Parathyroid adenoma (tissue), 2 donors: ENCODE data around the gene PJA1.
A peak's percentile ranks its signal among the peaks of the same experiment; 100 is the strongest.

ENCODE experiments used
- H2AFZ ChIP-seq: fragments of 300-600 bp; sonication (generic); one replicate; pipeline ENCODE4 v1.7.0; 2017; ENCODE audit warnings: antibody characterized with exemption, mild to moderate bottlenecking
- H3K27ac ChIP-seq: fragments of 300-600 bp; sonication (generic); one replicate; pipeline ENCODE4 v1.7.0; 2017
- H3K27me3 ChIP-seq: fragments of 300-600 bp; sonication (generic); one replicate; pipeline ENCODE4 v1.7.0; 2017; ENCODE audit warnings: low read length; ENCODE audit not compliant: control insufficient read depth, insufficient read depth
- H3K36me3 ChIP-seq: fragments of 300-600 bp; sonication (generic); one replicate; pipeline ENCODE4 v1.7.0; 2017; ENCODE audit warnings: low read length; ENCODE audit not compliant: control insufficient read depth, insufficient read depth
- H3K4me1 ChIP-seq: fragments of 300-600 bp; sonication (generic); one replicate; pipeline ENCODE4 v1.7.0; 2017; ENCODE audit warnings: control low read depth
- H3K4me2 ChIP-seq: fragments of 300-600 bp; sonication (generic); one replicate; pipeline ENCODE4 v1.7.0; 2017; ENCODE audit warnings: low read length
- H3K4me3 ChIP-seq: fragments of 300-600 bp; sonication (generic); one replicate; pipeline ENCODE4 v1.7.0; 2017; ENCODE audit warnings: low read depth, low read length
- H3K79me2 ChIP-seq: fragments of 300-600 bp; sonication (generic); one replicate; pipeline ENCODE4 v1.7.0; 2017; ENCODE audit warnings: control low read depth
- H3K9ac ChIP-seq: fragments of 300-600 bp; sonication (generic); one replicate; pipeline ENCODE4 v1.7.0; 2017; ENCODE audit warnings: mild to moderate bottlenecking
- H3K9me3 ChIP-seq: fragments of 300-600 bp; sonication (generic); one replicate; pipeline ENCODE4 v1.7.0; 2017; ENCODE audit warnings: low read length; ENCODE audit not compliant: control insufficient read depth
- CTCF ChIP-seq: fragments of 300-600 bp; sonication (generic); IDR thresholded peaks from one replicate; pipeline ENCODE4 v1.7.0; 2017; ENCODE audit warnings: antibody characterized with exemption, mild to moderate bottlenecking
- donor health status: primary hyperparathyroidism.

Gene PJA1

DNA sequence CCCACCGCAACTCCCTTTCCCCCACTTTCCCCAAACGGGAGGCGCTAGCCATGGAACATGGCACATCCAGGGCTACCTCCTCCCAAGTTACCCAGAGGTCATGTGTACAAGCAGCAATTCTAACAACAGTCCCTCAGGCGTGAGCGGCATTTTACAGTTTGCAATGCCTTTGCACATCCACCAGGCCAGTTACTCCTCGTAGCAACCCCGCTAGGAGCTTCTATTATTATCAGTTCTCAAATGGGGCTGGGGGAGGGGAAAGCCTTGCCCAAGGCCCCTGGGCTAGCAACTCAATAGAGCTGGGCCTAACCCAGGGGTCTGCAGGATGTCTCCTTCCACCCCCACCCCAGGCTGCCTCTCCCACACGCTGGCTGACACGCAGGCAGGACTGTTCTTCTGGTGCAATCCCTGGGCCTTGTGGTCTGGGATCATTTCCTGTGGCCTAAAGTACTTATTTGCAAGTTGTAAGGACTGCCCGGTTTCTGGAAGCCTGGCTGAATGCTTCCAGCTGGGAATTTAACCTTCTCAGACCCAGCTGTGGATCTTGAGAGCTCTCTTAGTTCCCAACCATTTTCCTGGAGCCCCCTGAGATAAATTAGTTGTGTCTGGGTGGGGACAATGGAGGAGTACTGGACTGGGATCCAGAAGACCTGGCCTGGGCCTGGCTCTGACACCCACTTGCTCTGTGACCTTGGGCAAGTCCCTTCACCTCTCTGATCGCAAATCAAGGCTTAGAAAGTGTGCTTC, 27.7 kb downstream of the PJA1 start:
- H3K4me3 ChIP-seq: no peak overlapping the region
- no peaks in the 10 kb centered on the region for H3K27me3 ChIP-seq
- TF ChIP-seq CTCF: no peak
- no peak overlapping the region for H3K4me2 ChIP-seq
- H3K4me1 ChIP-seq: peaks cover 23% of the 10 kb centered on the region
- no peak overlapping the region for H3K9ac ChIP-seq
- no peaks in the 10 kb centered on the region for H3K79me2 ChIP-seq
- H2AFZ ChIP-seq: peak overlapping the region; percentile 44
- H3K36me3 ChIP-seq: no peaks in the 10 kb centered on the region
- H3K27ac ChIP-seq: peak overlapping the region; percentile 42
- no peaks in the 10 kb centered on the region for H3K9me3 ChIP-seq

GRCh38 chrX:69136546-69137331, 28.5 kb downstream of the PJA1 start:
- Histone ChIP-seq H3K27me3 (no peaks in the 10 kb centered on the region), H2AFZ (peak overlapping the region; percentile 44), H3K9me3 (no peaks in the 10 kb centered on the region), H3K36me3 (no peaks in the 10 kb centered on the region), H3K4me2 (no peak overlapping the region), H3K27ac (peak overlapping the region; percentile 29), H3K4me3 (no peak overlapping the region), H3K4me1 (peaks cover 24% of the 10 kb centered on the region), H3K79me2 (no peaks in the 10 kb centered on the region), H3K9ac (no peak overlapping the region)
- no peak for TF ChIP-seq CTCF

DNA sequence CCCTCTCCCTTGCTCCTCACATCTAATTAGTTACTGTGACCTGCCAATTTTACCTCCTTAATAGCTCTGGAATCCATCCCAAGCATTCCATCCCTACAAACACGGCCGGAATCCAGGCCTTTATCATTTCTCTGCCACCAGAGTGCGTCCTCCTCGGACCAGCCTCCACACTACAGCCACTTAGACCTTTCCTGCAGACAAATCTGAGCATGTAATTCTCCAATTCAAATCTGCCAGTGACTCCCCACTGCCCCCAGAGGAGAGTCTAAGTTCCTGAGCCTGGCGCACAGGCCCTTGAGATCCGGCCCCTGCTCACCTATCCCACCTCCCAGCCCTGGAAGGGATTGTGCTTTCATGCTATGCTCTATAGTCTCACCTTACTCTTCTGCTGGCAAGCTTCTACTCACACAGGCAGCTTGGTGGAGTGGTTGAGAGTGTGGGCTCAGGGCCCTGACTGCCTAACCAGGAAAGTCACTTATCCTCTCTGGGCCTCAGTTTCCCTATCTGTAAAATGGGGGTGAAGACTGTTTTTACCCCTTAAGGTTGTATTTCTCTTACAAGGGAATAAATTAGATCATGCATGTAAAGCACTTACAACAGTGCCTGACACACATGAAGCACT, 31.2 kb downstream of the PJA1 start:
- Histone ChIP-seq H3K27me3 (no peaks in the 10 kb centered on the region), H3K9me3 (no peaks in the 10 kb centered on the region), H3K4me3 (no peak overlapping the region), H3K79me2 (no peaks in the 10 kb centered on the region), H3K27ac (no peak overlapping the region), H3K4me1 (peaks cover 24% of the 10 kb centered on the region), H3K9ac (no peak overlapping the region), H3K4me2 (no peak overlapping the region), H2AFZ (no peak overlapping the region), H3K36me3 (no peaks in the 10 kb centered on the region)
- TF ChIP-seq CTCF: peak; percentile 63

DNA sequence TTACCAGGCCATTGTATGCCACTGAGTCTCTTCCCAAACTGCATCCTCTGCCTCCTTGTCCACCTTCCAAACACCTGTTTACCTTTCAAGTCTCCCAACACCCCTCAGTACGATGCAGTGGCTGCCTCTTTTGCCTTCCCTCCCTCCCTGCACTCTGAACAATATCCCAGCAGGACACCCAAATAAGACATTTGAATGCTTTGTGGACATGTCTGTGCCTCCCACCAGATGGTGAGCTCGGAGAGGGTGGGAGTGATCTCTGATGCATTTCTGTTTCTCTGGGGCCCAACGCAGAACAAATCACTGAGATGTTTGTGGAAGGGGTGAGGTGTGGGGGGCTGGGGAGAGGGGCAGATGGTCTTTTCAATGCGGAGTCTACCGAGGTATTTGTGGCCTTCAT, 33.4 kb downstream of the PJA1 start:
- Histone ChIP-seq H3K4me1 (peaks cover 13% of the 10 kb centered on the region), H2AFZ (no peak overlapping the region), H3K9me3 (no peaks in the 10 kb centered on the region), H3K27ac (no peak overlapping the region), H3K79me2 (no peaks in the 10 kb centered on the region), H3K9ac (no peak overlapping the region), H3K36me3 (no peaks in the 10 kb centered on the region), H3K4me3 (no peak overlapping the region), H3K27me3 (no peaks in the 10 kb centered on the region), H3K4me2 (no peak overlapping the region)
- TF ChIP-seq CTCF: no peak
